ENCODE measurements around the gene RBM19.

The RBM19 gene

DNA sequence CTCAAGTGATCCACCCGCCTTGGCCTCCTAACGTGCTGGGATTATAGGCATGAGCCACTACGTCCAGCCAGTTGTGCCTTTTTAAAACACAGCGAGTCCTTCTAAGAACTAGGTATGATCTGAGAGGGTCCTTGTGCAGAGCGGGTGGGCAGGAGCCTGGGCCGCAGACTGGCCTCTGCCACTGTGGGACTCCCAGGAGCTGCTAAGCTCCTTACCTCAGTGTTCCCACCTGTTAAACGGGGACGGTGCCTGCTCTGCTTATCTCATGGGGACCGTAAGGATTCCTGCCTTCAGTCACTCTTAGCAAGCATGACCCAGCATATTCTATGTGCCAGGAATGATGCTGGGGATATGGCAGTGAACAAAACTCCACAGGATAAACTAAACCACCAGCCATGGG, 136.9 kb downstream of the RBM19 start:
- no peaks in the 10 kb centered on the region for H3K9me3 ChIP-seq (ENCODE audit: control insufficient read depth in 2 of 2, low read length in 2 of 2)
- H3K36me3 ChIP-seq (ENCODE audit: control insufficient read depth in 2 of 2, insufficient read depth in 2 of 2, low read length in 2 of 2) = peaks cover 0 to 2% of the 10 kb centered on the region in 2 donors
- no peak overlapping the region for H3K4me3 ChIP-seq (ENCODE audit: low read length in 2 of 2)
- H3K27me3 ChIP-seq (ENCODE audit: control insufficient read depth in 1 of 2, insufficient read depth in 2 of 2, low read length in 2 of 2) = no peaks in the 10 kb centered on the region
- no peak overlapping the region for H3K27ac ChIP-seq (ENCODE audit: low read length)
- H3K4me1 ChIP-seq (ENCODE audit: control insufficient read depth, insufficient read depth, low read length) = no peaks in the 10 kb centered on the region
- no peak overlapping the region for H3K9ac ChIP-seq (ENCODE audit: low read length in 2 of 2)

DNA sequence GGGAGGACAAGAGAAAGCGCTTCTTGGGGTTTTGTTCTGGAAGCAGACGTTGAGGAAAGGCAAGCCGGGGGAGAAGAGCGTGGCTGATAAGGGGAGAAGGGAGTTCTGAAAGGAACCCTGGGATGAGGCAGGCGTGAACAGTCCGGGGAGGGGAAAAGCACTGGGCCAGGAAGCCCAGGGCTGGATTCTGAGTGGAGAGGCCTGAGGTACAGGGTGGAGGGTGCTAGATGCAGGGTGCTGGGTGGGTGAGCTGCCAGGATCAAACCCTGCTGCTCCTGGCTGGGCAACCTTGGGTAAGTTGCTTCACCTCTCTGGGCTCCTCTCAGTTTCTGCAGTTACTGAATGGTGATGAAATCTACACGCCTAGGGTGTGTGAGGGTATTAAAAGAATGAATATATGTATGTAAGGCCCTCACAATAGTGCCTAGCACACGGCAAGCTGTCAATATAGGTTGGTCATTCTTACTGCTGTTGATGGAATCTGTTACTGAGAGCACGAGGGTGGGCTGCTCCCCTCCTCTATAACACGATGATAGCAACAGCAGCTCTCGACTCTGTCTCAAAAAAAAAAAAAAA, 138.5 kb downstream of the RBM19 start:
- Histone ChIP-seq H3K9me3 (ENCODE audit: control insufficient read depth in 2 of 2, low read length in 2 of 2) (no peaks in the 10 kb centered on the region), H3K27me3 (ENCODE audit: control insufficient read depth in 1 of 2, insufficient read depth in 2 of 2, low read length in 2 of 2) (no peaks in the 10 kb centered on the region), H3K4me3 (ENCODE audit: low read length in 2 of 2) (no peak overlapping the region), H3K9ac (ENCODE audit: low read length in 2 of 2) (no peak overlapping the region), H3K27ac (ENCODE audit: low read length) (no peak overlapping the region), H3K4me1 (ENCODE audit: control insufficient read depth, insufficient read depth, low read length) (no peaks in the 10 kb centered on the region), H3K36me3 (ENCODE audit: control insufficient read depth in 2 of 2, insufficient read depth in 2 of 2, low read length in 2 of 2) (peaks cover 0 to 2% of the 10 kb centered on the region in 2 donors)

DNA sequence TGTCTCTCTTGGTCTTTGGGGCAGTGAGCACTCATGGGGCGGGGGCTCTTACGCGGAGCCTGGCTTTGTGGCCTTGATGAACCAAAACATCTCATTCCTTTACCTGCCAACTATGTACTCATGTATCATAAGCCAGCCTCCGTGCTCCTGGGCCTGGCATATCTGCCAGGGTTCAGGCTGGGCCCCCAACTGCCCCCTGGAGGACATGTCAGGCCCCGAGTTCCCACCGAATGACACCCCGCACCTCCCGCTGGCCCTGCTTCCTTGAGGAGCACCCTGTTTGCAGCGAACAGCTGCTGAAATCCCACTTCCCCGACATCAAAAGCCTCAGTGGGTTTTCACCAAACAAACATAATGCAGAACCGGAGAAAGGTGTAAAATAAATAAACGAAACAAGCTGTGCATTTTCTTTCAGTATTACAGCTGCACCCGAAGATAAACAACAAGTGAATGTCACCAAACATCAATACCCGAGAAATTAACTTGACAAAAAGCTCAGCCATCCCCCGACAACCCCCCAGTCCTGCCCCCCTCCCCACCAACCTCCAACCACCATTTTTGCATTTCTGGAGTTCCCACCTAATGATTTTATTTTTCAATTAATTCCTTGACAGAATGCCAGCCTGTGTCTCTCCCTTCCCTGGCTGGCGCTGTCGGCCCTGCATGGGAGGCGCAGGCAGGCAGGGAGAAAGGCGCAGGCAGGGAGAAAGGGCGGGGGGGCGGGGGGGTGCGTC, 139.2 kb downstream of the RBM19 start:
- H3K9ac ChIP-seq (ENCODE audit: low read length in 2 of 2) = no peak overlapping the region
- no peaks in the 10 kb centered on the region for H3K9me3 ChIP-seq (ENCODE audit: control insufficient read depth in 2 of 2, low read length in 2 of 2)
- H3K27ac ChIP-seq (ENCODE audit: low read length) = no peak overlapping the region
- no peak overlapping the region for H3K4me3 ChIP-seq (ENCODE audit: low read length in 2 of 2)
- no peaks in the 10 kb centered on the region for H3K4me1 ChIP-seq (ENCODE audit: control insufficient read depth, insufficient read depth, low read length)
- H3K27me3 ChIP-seq (ENCODE audit: control insufficient read depth in 1 of 2, insufficient read depth in 2 of 2, low read length in 2 of 2) = no peaks in the 10 kb centered on the region
- peaks cover 0 to 2% of the 10 kb centered on the region in 2 donors for H3K36me3 ChIP-seq (ENCODE audit: control insufficient read depth in 2 of 2, insufficient read depth in 2 of 2, low read length in 2 of 2)

DNA sequence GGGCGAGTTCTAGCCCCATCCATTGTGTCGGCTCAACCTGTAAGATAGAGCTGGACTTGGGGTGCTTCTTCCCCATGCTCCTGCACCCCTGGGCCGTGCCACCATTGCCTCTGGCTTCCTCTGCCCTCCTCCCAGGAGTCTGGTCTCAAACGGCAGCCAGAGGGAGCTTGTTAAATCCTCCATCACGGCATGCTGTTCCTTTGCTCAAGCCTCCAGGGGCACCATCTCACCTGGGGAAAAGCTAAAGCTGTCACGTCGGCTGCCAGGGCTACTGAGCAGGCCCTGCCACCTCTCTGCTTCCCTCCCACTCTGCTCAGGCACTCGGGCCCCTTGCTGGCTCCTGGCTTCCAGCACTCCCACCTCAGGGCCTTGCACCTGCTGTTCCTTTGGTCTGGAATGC, 140.4 kb downstream of the RBM19 start:
- H3K27me3 ChIP-seq (ENCODE audit: control insufficient read depth in 1 of 2, insufficient read depth in 2 of 2, low read length in 2 of 2) = no peaks in the 10 kb centered on the region
- H3K4me1 ChIP-seq (ENCODE audit: control insufficient read depth, insufficient read depth, low read length) = no peaks in the 10 kb centered on the region
- H3K4me3 ChIP-seq (ENCODE audit: low read length in 2 of 2) = no peak overlapping the region
- H3K36me3 ChIP-seq (ENCODE audit: control insufficient read depth in 2 of 2, insufficient read depth in 2 of 2, low read length in 2 of 2) = peaks cover 0 to 8% of the 10 kb centered on the region in 2 donors
- no peak overlapping the region for H3K9ac ChIP-seq (ENCODE audit: low read length in 2 of 2)
- no peaks in the 10 kb centered on the region for H3K9me3 ChIP-seq (ENCODE audit: control insufficient read depth in 2 of 2, low read length in 2 of 2)
- H3K27ac ChIP-seq (ENCODE audit: low read length) = no peak overlapping the region

DNA sequence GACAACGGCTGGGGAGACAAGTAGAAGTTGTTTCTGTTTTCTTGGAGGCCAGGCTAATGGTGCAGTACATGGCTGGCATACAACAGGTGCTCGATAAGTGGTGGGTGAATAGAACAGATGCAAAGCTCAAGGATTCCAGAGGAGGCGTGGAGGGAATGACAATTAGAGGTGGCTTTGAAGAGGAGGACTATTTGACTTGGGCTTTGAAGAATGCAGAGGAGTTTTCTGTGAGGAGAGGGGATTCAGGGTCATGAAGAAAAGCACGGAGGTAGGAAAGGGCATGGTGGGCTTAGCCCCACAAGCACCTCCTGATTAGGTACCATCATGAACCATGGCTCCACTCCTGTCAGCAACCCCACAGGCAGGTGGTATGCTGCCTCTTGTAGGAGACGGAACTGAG, 142.3 kb downstream of the RBM19 start:
- Histone ChIP-seq H3K4me1 (ENCODE audit: control insufficient read depth, insufficient read depth, low read length) (no peaks in the 10 kb centered on the region), H3K27me3 (ENCODE audit: control insufficient read depth in 1 of 2, insufficient read depth in 2 of 2, low read length in 2 of 2) (no peaks in the 10 kb centered on the region), H3K9ac (ENCODE audit: low read length in 2 of 2) (no peak overlapping the region), H3K27ac (ENCODE audit: low read length) (no peak overlapping the region), H3K9me3 (ENCODE audit: control insufficient read depth in 2 of 2, low read length in 2 of 2) (no peaks in the 10 kb centered on the region), H3K4me3 (ENCODE audit: low read length in 2 of 2) (no peak overlapping the region), H3K36me3 (ENCODE audit: control insufficient read depth in 2 of 2, insufficient read depth in 2 of 2, low read length in 2 of 2) (peaks cover 0 to 8% of the 10 kb centered on the region in 2 donors)

DNA sequence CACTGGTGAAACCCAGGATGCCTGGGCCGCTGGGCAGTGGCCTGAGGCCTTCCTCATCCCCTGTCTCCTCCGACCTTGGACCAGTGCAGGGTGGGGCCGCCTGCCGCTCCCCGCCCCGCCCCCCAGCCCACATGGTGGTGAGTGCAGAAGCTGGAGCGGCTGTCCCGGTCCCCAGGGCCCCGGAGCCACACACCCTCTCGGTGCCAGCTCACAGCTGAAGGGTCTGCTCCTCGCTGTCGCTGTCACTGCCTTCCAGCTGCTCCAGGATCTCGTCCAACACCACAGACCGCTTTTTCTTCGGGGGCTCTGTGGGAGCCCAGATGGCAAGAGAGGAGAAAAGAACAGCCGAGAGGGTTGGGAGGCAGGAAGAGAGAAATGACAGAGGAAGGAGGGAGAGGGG, 143.1 kb downstream of the RBM19 start:
- H3K9ac ChIP-seq (ENCODE audit: low read length in 2 of 2) = no peak overlapping the region
- no peak overlapping the region for H3K4me3 ChIP-seq (ENCODE audit: low read length in 2 of 2)
- no peak overlapping the region for H3K27ac ChIP-seq (ENCODE audit: low read length)
- no peaks in the 10 kb centered on the region for H3K27me3 ChIP-seq (ENCODE audit: control insufficient read depth in 1 of 2, insufficient read depth in 2 of 2, low read length in 2 of 2)
- H3K4me1 ChIP-seq (ENCODE audit: control insufficient read depth, insufficient read depth, low read length) = no peaks in the 10 kb centered on the region
- peaks cover 0 to 7% of the 10 kb centered on the region in 2 donors for H3K36me3 ChIP-seq (ENCODE audit: control insufficient read depth in 2 of 2, insufficient read depth in 2 of 2, low read length in 2 of 2)
- H3K9me3 ChIP-seq (ENCODE audit: control insufficient read depth in 2 of 2, low read length in 2 of 2) = no peaks in the 10 kb centered on the region

DNA sequence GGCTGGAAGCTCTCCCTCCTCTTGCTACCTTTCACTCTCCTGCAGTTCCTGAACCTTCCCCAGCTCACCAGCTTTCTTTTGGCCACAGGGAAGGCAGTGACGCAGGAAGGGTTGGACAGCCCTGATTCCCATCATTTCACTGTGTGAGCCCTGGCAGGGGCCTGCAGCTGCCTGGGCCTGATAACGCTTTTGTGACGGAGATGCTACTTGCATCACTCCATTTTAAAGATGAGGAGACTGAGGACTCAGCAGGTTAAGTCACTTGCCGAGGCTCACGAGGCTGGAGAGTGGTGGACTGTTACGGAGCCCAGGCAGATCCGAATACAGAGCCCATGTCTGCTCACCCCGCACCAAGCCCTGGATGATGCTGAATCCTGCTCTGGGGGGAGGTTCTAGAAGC, 145.3 kb downstream of the RBM19 start:
- Histone ChIP-seq H3K9ac (ENCODE audit: low read length in 2 of 2) (no peak overlapping the region), H3K27me3 (ENCODE audit: control insufficient read depth in 1 of 2, insufficient read depth in 2 of 2, low read length in 2 of 2) (no peaks in the 10 kb centered on the region), H3K36me3 (ENCODE audit: control insufficient read depth in 2 of 2, insufficient read depth in 2 of 2, low read length in 2 of 2) (peaks cover 0 to 17% of the 10 kb centered on the region in 2 donors), H3K4me3 (ENCODE audit: low read length in 2 of 2) (no peak overlapping the region), H3K27ac (ENCODE audit: low read length) (no peak overlapping the region), H3K4me1 (ENCODE audit: control insufficient read depth, insufficient read depth, low read length) (no peaks in the 10 kb centered on the region), H3K9me3 (ENCODE audit: control insufficient read depth in 2 of 2, low read length in 2 of 2) (no peaks in the 10 kb centered on the region)

DNA sequence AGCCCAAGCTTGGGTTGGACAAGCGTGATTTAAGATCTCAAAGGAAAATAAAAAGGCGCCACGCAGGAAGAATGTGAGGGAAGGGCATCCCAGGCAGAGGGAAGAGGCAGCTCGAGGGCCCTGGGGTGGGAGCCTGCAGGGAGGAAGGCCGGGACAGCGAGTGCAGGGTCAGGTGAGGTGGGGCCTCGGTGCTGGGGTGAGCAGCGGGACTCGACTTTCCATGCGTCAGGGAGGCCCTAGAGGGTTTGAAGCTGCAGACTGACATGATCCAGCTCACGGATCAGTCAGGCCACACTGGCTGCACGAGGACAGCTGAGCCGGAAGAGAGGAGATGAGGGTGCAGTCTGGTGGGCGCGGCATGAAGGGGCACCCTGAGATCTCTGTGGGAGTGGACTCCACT, 145.8 kb downstream of the RBM19 start:
- H3K27me3 ChIP-seq (ENCODE audit: control insufficient read depth in 1 of 2, insufficient read depth in 2 of 2, low read length in 2 of 2) = no peaks in the 10 kb centered on the region
- no peak overlapping the region for H3K27ac ChIP-seq (ENCODE audit: low read length)
- H3K9me3 ChIP-seq (ENCODE audit: control insufficient read depth in 2 of 2, low read length in 2 of 2) = no peaks in the 10 kb centered on the region
- no peaks in the 10 kb centered on the region for H3K4me1 ChIP-seq (ENCODE audit: control insufficient read depth, insufficient read depth, low read length)
- H3K36me3 ChIP-seq (ENCODE audit: control insufficient read depth in 2 of 2, insufficient read depth in 2 of 2, low read length in 2 of 2) = peaks cover 0 to 17% of the 10 kb centered on the region in 2 donors
- no peak overlapping the region for H3K4me3 ChIP-seq (ENCODE audit: low read length in 2 of 2)
- H3K9ac ChIP-seq (ENCODE audit: low read length in 2 of 2) = no peak overlapping the region

DNA sequence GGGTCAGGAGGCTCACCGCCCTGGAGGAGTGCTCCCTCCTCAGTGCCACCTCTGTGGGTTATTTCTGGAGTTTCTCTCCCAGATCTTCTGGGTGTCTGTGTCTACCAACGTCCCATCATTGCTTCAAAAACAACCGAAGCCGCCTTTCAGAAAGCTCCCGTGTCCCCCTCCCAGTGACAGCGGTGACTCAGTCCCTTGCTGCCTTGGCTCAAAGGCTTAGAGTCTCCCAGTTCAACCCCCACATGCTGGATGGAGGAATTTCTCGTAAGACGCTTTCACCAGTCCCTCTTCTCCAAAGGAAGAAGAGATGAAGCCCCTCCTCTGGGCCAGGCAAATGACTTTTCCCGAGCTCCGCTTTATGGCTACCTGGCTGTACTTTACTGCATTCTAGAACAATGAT, 146.6 kb downstream of the RBM19 start:
- H3K9ac ChIP-seq (ENCODE audit: low read length in 2 of 2) = no peak overlapping the region
- no peaks in the 10 kb centered on the region for H3K27me3 ChIP-seq (ENCODE audit: control insufficient read depth in 1 of 2, insufficient read depth in 2 of 2, low read length in 2 of 2)
- H3K36me3 ChIP-seq (ENCODE audit: control insufficient read depth in 2 of 2, insufficient read depth in 2 of 2, low read length in 2 of 2) = peaks cover 0 to 17% of the 10 kb centered on the region in 2 donors
- no peak overlapping the region for H3K4me3 ChIP-seq (ENCODE audit: low read length in 2 of 2)
- H3K4me1 ChIP-seq (ENCODE audit: control insufficient read depth, insufficient read depth, low read length) = no peaks in the 10 kb centered on the region
- H3K9me3 ChIP-seq (ENCODE audit: control insufficient read depth in 2 of 2, low read length in 2 of 2) = no peaks in the 10 kb centered on the region
- no peak overlapping the region for H3K27ac ChIP-seq (ENCODE audit: low read length)

DNA sequence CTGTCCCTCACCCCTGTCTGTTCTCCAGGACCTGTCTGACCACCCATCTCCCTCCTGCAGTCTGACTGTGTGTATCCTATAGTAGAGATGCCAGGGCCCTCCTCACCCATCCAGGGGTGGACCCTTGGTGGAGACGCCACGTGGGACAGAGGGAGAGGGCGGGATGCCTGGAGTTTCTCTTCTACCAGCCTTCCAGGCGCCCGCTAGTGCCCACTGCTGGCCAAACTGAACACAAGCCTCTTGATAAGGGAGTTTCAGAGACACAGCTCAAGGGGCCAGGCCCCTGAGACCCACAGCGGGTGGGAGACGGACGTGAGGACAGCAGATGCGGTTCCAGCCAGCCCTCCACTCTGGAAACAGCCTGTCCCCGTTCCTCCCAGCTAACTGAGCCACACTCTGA, 147.3 kb downstream of the RBM19 start:
- Histone ChIP-seq H3K27me3 (ENCODE audit: control insufficient read depth in 1 of 2, insufficient read depth in 2 of 2, low read length in 2 of 2) (no peaks in the 10 kb centered on the region), H3K36me3 (ENCODE audit: control insufficient read depth in 2 of 2, insufficient read depth in 2 of 2, low read length in 2 of 2) (peaks cover 0 to 17% of the 10 kb centered on the region in 2 donors), H3K4me3 (ENCODE audit: low read length in 2 of 2) (no peak overlapping the region), H3K9me3 (ENCODE audit: control insufficient read depth in 2 of 2, low read length in 2 of 2) (no peaks in the 10 kb centered on the region), H3K4me1 (ENCODE audit: control insufficient read depth, insufficient read depth, low read length) (no peaks in the 10 kb centered on the region), H3K27ac (ENCODE audit: low read length) (no peak overlapping the region), H3K9ac (ENCODE audit: low read length in 2 of 2) (no peak overlapping the region)

DNA sequence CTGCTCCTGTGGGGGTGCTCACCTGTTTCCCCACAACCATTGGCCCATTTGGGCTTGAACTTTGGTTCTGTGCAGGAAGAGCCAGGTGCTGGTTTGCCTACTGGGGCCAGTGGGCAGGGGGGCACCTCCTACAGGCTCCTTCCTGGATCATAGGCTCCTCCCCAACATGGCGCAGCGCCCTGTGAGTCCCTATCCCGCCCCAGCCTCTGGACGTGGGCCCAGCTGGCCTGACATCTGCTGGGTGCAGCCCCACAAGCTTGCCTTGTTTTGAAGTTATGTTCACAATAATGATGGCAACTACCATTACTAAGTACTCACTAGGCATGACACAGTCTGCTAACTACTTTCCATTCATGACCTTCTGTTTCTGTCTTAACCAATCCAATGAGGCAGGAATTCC, 147.8 kb downstream of the RBM19 start:
- Histone ChIP-seq H3K4me1 (ENCODE audit: control insufficient read depth, insufficient read depth, low read length) (no peaks in the 10 kb centered on the region), H3K27me3 (ENCODE audit: control insufficient read depth in 1 of 2, insufficient read depth in 2 of 2, low read length in 2 of 2) (no peaks in the 10 kb centered on the region), H3K27ac (ENCODE audit: low read length) (no peak overlapping the region), H3K4me3 (ENCODE audit: low read length in 2 of 2) (no peak overlapping the region), H3K9me3 (ENCODE audit: control insufficient read depth in 2 of 2, low read length in 2 of 2) (no peaks in the 10 kb centered on the region), H3K36me3 (ENCODE audit: control insufficient read depth in 2 of 2, insufficient read depth in 2 of 2, low read length in 2 of 2) (peaks cover 0 to 17% of the 10 kb centered on the region in 2 donors), H3K9ac (ENCODE audit: low read length in 2 of 2) (no peak overlapping the region)
